Activated T-cell treated with anti-CD3 and anti-CD28 coated beads for 4 hours (primary cell): Measurements from ENCODE around the gene IL10RA.
"Not testable (repeated sequence)": the region's sequence is repeated elsewhere in the genome, so short reads cannot be mapped to it uniquely, and the experiment has no call there.

Experiments
- DNase-seq: peaks from one replicate; pipeline ENCODE4 v3.0.0-alpha.2; 2020

The IL10RA gene

DNA sequence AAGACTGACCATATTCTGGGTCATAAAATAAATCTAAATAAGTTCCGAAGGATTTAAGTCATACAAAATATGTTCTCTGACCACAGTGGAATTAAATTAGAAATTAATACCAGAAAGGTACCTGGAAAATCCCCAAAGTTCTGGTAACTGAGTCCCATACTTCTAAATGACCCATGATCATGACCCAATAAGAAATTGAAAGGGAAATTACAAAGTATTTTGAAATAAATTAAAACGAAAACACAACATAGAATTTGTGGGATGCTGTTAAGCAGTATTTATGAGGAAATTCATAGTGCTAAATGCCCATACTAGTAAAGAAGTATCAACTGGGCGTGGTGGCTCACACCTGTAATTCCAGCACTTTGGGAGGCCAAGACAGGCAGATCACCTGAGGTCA, 23.4 kb upstream of the IL10RA start:
- no peak for DNase-seq

DNA sequence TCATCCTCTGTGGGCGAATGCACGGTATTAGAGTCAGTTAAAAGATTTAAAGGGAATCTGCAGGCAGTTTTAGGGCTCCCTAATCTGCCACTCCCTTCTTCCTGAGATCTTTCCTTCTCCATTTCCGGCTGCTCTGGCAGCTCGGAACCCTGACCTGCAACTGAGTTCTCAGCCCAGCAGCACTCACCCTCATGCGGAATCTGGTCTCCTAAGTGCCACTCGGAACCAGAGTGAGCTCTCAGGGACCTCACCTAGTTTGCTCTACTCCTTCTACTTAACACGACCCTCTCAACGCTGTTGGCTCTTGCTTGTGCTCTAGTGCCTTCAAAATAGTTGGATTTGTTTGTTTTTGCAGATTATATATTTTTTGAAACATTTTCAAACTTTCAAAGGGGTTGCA, 19.3 kb upstream of the IL10RA start:
- no peak for DNase-seq

DNA sequence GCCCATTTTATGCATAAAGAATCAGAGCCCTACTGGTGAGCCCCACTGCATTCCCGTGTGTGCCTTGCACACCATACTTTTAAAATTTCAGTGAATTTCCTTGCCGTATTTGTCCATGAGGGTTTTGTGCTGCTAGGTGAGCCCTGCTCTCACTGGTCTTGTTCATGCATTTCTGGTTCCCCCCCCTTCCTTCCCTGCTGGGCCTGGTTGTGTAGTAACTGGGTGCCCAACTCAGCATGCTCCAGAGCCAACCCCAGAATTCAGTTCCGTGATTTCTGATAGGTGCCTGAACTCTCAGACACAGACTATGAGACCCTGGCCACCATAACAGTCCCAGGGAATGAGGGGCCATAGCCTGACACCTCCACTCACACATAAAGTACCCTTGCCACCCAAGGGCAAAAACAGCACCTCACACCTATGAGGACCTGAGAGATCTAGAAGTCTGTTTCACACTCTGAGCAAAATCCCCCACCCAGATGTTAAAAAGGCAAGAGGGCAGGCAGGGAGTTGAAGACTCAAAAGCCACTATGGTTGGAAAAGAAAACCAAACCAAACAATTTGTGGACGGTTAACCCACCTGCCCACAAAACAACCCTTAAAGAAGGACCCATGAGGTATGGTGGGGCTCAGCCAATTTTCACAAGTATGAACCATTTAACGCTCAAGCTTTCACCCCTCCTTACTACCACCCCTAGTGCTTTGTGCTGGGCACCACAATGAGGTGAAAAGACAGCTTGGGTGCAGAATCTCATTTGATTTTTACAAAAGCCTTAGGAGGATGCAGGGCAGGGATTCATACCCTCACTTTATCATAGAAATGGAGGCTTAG, 16.8 kb upstream of the IL10RA start:
- no peak for DNase-seq

GRCh38 chr11:117970400-117971024, 15.7 kb upstream of the IL10RA start:
- no peak for DNase-seq

DNA sequence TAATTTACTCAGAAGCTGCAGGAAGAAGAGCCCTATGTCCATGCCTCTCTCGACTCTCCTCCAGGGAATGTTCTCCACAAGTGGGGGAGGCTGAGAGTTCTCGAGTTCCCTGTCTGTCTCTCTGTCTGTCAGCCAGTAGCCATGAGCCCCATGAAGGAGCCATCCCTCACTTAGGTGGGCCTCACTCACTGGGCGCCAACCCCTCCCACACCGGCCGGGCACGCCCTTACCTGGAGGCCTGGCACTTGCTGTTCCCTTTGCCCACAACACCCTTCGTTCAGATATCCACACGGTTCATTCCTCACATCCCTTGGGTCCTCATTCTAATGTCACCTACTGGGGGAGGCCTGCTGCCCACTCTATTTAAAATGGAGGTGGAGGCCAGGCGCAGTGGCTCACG, 14.2 kb upstream of the IL10RA start:
- DNase-seq: no peak

GRCh38 chr11:117972629-117973502, 13.3 kb upstream of the IL10RA start:
- DNase-seq: no peak

DNA sequence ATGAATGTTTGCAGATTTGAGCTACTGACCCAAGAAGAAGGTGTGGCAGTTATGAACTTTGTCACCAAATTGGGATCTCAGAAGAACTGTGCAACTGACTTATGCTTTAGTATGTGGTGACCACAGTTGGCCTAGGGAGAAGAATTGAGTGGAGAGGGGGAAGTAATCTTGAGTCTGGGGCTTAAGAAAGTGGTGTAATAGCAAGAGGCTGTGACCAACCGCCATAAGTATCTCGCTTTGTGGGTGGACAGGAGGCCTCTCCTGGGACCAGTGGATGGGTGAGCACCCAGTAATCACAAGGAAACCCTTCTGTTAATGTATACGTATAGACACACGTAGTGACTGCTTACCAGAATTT, 12.7 kb upstream of the IL10RA start:
- DNase-seq: no peak

DNA sequence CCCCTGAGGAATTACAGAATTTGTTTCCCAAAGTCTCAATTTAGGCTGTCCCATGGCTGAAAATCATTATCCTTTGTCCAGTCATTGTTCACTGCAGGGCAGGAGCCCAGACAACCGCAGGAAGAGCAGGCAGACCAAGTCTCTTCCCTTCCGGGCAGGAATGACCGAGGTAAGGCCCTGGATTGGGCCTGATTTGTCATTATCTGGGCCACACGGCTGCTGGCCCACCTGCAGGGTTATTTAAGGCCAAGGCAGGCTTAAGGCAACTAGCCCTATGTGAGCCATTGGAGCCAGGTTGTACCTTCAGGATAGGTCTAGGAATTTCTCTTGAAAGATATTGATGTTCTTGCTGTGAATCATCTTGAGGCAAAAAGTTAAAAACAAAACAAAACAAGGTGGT, 9.7 kb upstream of the IL10RA start:
- DNase-seq: no peak

DNA sequence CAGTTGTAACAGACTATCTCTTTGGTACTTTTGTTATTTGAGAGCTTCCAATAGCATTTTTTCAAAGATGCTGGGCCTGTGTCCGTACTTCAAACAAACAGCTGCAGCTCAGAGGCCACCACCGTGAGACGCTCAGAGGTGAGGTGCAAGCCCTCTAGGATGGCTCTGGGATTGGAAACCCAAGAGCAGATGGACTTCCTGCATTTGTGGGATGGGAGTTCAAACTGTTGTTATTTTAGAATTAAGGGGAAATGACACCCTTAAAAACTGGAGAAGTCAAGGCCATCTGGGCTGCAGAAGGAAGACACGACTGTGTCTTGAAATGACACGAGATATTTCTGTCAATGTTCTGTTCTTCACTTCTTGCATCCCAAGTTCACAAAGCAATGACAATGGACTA, 9.2 kb upstream of the IL10RA start:
- DNase-seq: no peak

DNA sequence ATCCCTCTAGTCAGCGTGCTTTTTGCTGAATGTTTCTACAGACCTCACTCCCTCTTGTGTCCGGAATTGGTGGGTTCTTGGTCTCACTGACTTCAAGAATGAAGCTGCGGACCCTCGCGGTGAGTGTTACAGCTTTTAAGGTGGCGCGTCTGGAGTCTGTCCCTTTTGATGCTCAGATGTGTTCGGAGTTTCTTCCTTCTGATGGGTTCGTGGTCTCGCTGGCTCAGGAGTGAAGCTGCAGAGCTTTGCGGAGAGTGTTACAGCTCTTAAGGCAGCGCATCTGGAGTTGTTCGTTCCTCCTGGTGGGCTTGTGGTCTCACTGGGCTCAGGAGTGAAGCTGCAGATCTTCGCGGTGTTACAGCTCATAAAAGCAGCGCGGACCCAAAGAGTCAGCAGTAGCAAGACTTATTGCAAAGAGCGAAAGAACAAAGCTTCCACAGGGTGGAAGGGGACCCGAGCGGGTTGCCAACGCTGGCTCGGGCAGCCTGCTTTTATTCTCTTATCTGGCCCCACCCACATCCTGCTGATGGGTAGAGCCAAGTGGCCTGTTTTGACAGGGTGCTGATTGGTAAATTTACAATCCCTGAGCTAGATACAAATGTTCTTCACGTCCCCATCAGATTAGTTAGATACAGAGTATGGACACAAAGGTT, 8.5 kb upstream of the IL10RA start:
- not testable (repeated sequence) for DNase-seq

DNA sequence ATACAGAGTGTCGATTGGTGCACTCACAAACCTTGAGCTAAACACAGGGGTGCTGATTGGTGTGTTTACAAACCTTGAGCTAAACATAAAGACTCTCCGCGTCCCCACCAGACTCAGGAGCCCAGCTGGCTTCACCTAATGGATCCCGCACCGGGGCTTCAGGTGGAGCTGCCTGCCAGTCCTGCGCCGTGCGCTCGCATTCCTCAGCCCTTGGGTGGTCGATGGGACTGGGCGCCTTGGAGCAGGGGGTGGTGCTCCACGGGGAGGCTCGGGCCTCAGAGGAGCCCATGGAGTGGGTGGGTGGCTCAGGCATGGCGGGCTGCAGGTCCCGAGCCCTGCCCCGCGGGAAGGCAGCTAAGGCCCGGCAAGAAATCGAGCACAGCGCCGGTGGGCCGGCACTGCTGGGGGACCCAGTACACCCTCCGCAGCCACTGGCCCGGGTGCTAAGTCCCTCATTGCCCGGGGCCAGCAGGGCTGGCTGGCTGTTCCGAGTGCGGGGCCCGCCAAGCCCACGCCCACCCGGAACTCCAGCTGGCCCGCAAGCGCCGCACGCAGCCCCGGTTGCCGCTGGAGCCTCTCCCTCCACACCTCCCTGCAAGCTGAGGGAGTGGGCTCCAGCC, 7.8 kb upstream of the IL10RA start:
- DNase-seq: not testable (repeated sequence)

- DNase-seq: no peak
These were observed 7.2 kb upstream of the IL10RA start for GRCh38 chr11:117978991-117979390.

- no peak for DNase-seq
These were observed 6.5 kb upstream of the IL10RA start for GRCh38 chr11:117979481-117980211.

DNA sequence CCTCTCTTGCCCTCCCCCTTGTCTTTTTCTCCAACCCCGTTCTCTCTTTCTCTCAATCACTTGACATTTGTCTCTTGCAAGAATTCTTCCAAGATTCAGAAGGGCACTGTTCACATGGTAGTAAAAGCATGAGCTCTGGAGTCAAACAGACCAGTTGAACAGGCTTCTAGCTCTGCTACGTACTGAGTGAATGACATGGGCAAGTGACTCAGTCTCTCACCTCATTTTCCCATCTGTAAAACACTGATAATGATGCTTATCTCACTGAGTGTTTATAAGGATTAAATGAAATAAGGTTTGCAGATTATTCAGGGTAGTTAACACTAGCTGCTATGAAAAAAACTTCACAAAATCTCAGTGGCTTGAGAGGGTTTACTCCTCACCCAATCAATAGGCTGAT, 5.9 kb upstream of the IL10RA start:
- no peak for DNase-seq

GRCh38 chr11:117980720-117981119, 5.5 kb upstream of the IL10RA start:
- DNase-seq: no peak

GRCh38 chr11:117983163-117983475, 3.1 kb upstream of the IL10RA start:
- no peak for DNase-seq

- DNase-seq: no peak
These were observed 1.7 kb upstream of the IL10RA start for GRCh38 chr11:117984476-117984875.

DNA sequence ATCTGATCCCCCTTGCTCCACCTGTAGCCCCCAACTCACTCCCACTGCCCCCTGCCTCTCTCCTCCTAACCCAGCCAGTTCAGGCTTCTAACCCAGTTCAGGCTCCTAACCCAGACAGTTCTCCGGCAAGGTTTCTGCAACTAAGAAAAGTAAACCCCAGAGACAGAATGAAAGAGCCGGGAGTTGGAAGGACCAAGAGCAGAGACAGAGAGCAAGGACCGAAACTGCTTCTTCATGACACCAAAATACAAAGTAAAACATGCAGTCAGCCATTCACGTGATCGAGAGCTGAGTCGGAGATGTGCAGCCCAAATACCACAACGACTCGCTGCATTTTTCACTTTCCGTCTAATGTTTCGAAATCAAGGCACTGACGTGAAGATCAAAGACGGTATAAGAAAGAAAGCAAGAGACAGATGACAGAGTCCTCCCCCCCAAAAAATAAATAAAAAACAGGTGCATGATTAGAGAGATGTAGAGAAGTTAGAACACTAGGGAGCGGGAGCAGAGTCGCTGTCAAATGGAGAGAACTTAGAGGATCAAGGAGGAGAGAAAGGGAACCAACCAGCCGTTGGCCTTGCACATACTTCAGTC, 884 bp downstream of the IL10RA start:
- peak; percentile 48 for DNase-seq

DNA sequence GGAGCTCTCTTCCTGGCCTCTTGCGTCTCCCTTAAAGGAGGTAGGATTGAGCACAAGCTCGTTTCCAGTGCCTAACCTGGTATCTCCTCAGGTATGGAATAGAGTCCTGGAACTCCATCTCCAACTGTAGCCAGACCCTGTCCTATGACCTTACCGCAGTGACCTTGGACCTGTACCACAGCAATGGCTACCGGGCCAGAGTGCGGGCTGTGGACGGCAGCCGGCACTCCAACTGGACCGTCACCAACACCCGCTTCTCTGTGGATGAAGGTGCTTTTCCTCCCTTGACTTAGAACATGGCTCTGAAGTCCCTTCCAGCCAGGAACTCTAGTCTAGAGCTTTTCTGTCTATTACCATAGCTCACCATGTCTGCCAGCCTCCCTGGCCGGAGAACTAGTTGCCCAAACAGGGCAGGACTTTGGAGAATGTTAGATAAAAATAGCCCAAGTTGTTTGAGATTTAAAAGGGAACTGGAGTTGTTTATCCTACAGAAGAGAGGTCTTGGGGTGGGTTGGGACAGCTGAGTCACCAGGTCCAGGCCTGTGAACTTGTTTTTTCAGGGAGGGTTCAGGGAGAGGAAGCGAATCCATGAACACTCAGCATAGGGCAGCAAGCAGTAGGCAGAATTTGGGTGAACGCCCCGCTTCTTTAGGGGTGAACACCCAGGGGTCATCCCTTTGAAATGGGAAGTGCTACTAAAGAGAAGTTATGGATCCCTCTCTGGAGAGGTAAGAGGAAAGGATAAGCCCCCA, 3.3 kb downstream of the IL10RA start:
- no peak for DNase-seq

DNA sequence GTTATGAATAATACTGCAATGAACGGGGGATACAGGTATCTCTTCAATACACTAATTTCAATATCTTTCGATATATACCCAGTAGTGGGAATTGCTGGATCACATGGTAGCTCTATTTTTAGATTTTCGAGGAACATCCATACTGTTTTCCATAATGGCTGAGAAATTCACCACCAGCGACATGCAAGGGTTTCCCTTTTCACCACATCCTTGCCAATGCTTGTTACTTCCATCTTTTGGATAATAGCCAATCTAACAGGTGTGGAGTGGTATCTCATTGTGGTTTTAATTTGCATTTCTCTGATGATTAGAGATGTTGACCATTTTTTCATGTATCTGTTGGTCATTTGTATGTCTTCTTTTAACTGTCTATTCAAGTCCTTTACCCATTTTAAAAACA, 5.9 kb downstream of the IL10RA start:
- DNase-seq: no peak

DNA sequence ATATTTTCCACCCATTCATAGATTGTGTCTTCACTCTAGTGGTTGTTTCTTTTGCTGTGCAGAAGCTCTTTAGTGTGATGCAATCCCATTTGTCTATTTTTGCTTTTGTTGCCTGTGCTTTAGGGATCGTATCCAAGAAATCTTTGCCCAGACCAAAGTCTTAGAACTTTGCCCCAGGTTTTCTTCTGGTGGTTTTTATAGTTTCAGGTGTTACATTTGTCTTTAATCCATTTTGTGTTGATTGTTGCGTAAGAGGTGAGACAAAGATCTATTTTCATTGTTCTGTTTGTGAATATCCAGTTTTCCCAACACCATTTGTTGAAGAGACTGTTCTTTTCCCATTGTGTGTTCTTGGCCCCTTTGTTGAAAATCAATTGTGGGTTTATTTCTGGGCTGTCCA, 6.4 kb downstream of the IL10RA start:
- no peak for DNase-seq
